HCT116 (cell line): Measurements from ENCODE around the gene BAD.

ENCODE experiments used
- CBX3 ChIP-seq: IDR thresholded peaks from 2 replicates; pipeline ENCODE4 v1.6.1; 2012; ENCODE audit warnings: low read depth
- CTCF ChIP-seq, 3 experiments: fragments of 200-600 bp in 1 of 3; sonication (generic) in 1 of 3; IDR thresholded peaks in 2 of 3; conservative IDR thresholded peaks in 1 of 3; 2 replicates each; pipeline ENCODE4 v1.5.1; 2012 to 2017; ENCODE audit warnings: low read depth in 2 of 3, low read length in 2 of 3, antibody characterized with exemption in 1 of 3, borderline replicate concordance in 1 of 3, control low read depth in 1 of 3, mild to moderate bottlenecking in 1 of 3, mixed read lengths in 1 of 3, mixed run types in 1 of 3, moderate library complexity in 1 of 3; ENCODE audit not compliant: insufficient read depth in 1 of 3
- EZH2 ChIP-seq: fragments of 200-600 bp; sonication (generic); IDR thresholded peaks from 2 replicates; pipeline ENCODE4 v1.6.1; 2017; ENCODE audit warnings: antibody characterized with exemption, mixed run types
- EZH2phosphoT487 ChIP-seq: fragments of 200-600 bp; IDR thresholded peaks from 2 replicates; pipeline ENCODE4 v1.6.1; 2018; ENCODE audit warnings: antibody characterized with exemption, borderline replicate concordance
- POLR2A ChIP-seq: IDR thresholded peaks from 2 replicates; pipeline ENCODE4 v1.7.0; 2011; ENCODE audit warnings: borderline replicate concordance; ENCODE audit not compliant: insufficient read depth, insufficient read length; ENCODE audit errors: extremely low read depth
- SIN3A ChIP-seq: IDR thresholded peaks from 2 replicates; pipeline ENCODE4 v1.6.1; 2012; ENCODE audit warnings: low read depth
- YY1 ChIP-seq: IDR thresholded peaks from 2 replicates; pipeline ENCODE4 v1.6.1; 2011; ENCODE audit warnings: low read length, low read depth, moderate library complexity, mild to moderate bottlenecking; ENCODE audit not compliant: insufficient replicate concordance; ENCODE audit errors: extremely low read depth
- TF ChIP-seq, protein P1 (sequence below): IDR thresholded peaks from 2 replicates; pipeline ENCODE4 v1.6.1; 2012

DNA sequence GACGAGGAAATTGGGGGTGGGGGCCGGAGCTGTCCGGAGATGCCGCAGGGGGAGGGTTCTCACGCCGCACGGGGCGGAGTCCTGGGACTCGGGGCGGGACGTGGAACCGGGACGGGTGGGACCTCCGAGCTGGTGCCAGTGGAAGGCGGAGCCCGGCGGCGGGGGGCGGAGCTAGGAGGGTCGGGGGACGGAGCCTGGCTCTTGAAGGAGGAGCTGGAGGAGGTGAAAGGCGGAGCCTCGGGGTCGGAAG lies 43.3 kb downstream of the BAD start:
- TF ChIP-seq POLR2A (no peak), EZH2phosphoT487 (no peak), CTCF (IDR thresholded peaks at IDR 0.05 in 2 of 3, conservative IDR thresholded peaks at IDR 0.05 in 1 of 3; ENCODE audit: borderline replicate concordance in 1 of 3, insufficient read depth in 1 of 3, low read depth in 2 of 3, low read length in 2 of 3) (no peak), EZH2 (no peak), SIN3A (no peak), CBX3 (no peak), YY1 (no peak)
- TF ChIP-seq, protein P1, sequence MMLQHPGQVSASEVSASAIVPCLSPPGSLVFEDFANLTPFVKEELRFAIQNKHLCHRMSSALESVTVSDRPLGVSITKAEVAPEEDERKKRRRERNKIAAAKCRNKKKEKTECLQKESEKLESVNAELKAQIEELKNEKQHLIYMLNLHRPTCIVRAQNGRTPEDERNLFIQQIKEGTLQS = no peak
